Activated CD8-positive, alpha-beta memory T cell treated with anti-CD3 and anti-CD28 coated beads, Interleukin-2, amount 10 ng/mL, durations not matched to agents 7 days and 5 days (primary cell): ENCODE measurements around the gene LRIG3. TPM values are rescaled to one million over a fixed set of nuclear protein-coding genes. Genes with fewer than 3 reads are reported as not detected.
"Not testable (repeated sequence)": the region's sequence is repeated elsewhere in the genome, so short reads cannot be mapped to it uniquely, and the experiment has no call there.

ENCODE experiments used
- ATAC-seq: fragments of 150-1000 bp; cut with Tn5 transposase; one replicate; pipeline ENCODE4 v1.10.0; 2021; ENCODE audit warnings: moderate library complexity
- CTCF ChIA-PET: fragments of 350-600 bp; sonication (Branson Sonifier 250); formaldehyde crosslinking; loops from one replicate; lab custom pipeline; 2021; ENCODE audit warnings: antibody characterized with exemption; lab: Charles Lee
- DNase-seq: peaks from one replicate; pipeline ENCODE4 v3.0.0-alpha.2; 2020
- H3K27ac Mint-ChIP-seq: one replicate; pipeline ENCODE4 v1.8.0; 2021; ENCODE audit warnings: mild to moderate bottlenecking, mixed read lengths
- H3K27me3 Mint-ChIP-seq: one replicate; pipeline ENCODE4 v1.8.0; 2021; ENCODE audit warnings: mixed read lengths
- H3K36me3 Mint-ChIP-seq: one replicate; pipeline ENCODE4 v1.8.0; 2021; ENCODE audit warnings: mild to moderate bottlenecking, mixed read lengths
- H3K4me1 Mint-ChIP-seq: one replicate; pipeline ENCODE4 v1.8.0; 2021; ENCODE audit warnings: mixed read lengths
- H3K4me3 Mint-ChIP-seq: one replicate; pipeline ENCODE4 v1.8.0; 2021; ENCODE audit warnings: mild to moderate bottlenecking, moderate library complexity, mixed read lengths
- H3K9me3 Mint-ChIP-seq: one replicate; pipeline ENCODE4 v1.8.0; 2022; ENCODE audit warnings: low read depth, mixed read lengths
- total RNA-seq, 2 experiments: library from RNA; stranded (reverse); gene quantifications; one replicate each; pipeline ENCODE4 v1.2.3, GENCODE V29; 2021

The LRIG3 gene
- total RNA-seq, 2 experiments from 2014 or later: 0.30 TPM; not detected in 1

- Mint-ChIP-seq H3K27me3 (no peaks in the 10 kb centered on the region), H3K4me1 (no peaks in the 10 kb centered on the region), H3K27ac (no peak overlapping the region), H3K4me3 (no peak overlapping the region), H3K9me3 (peaks cover 1% of the 10 kb centered on the region), H3K36me3 (no peaks in the 10 kb centered on the region)
- CTCF ChIA-PET: no interaction called here
- DNase-seq (no peak), ATAC-seq (no peak)
Observed at GRCh38 chr12:58906917-58907316, 13.4 kb downstream of the LRIG3 start.

DNA sequence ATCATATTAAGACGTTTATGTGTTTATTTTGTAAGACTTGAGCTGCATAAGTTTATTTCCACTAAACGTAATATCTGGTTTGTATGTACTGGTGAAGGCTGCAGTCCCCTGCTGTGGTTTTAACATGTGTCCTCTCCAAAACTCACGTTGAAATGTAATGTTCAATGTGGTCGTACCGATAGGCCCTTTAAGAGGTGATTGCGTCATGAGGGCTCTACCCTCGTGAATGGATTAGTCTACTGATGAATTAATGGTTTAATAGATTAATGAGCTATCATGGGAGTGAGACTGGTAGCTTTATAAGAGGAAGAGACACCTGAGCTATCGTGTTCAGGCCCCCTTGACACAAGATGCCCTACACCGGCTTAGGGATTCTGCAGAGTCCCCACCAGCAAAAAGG is 14.9 kb downstream of the LRIG3 start:
- no peak for DNase-seq
- Mint-ChIP-seq H3K36me3 (no peaks in the 10 kb centered on the region), H3K4me3 (no peak overlapping the region), H3K27ac (no peak overlapping the region), H3K27me3 (no peaks in the 10 kb centered on the region), H3K4me1 (no peaks in the 10 kb centered on the region), H3K9me3 (no peaks in the 10 kb centered on the region)
- no peak for ATAC-seq
- CTCF ChIA-PET: no interaction called here

DNA sequence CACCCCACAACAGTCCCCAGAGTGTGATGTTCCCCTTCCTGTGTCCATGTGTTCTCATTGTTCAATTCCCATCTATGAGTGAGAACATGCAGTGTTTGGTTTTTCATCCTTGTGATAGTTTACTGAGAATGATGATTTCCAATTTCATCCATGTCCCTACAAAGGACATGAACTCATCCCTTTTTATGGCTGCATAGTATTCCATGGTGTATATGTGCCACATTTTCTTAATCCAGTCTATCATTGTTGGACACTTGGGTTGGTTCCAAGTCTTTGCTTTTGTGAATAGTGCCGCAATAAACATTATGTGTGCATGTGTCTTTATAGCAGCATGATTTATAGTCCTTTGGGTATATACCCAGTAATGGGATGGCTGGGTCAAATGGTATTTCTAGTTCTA is 17.6 kb downstream of the LRIG3 start:
- H3K27me3 Mint-ChIP-seq, H3K4me3 Mint-ChIP-seq, H3K4me1 Mint-ChIP-seq, CTCF ChIA-PET, H3K9me3 Mint-ChIP-seq, H3K36me3 Mint-ChIP-seq, ATAC-seq, DNase-seq, H3K27ac Mint-ChIP-seq: not testable (repeated sequence)

- Mint-ChIP-seq H3K36me3 (no peaks in the 10 kb centered on the region), H3K4me1 (no peaks in the 10 kb centered on the region), H3K4me3 (no peak overlapping the region), H3K9me3 (no peaks in the 10 kb centered on the region), H3K27ac (no peak overlapping the region), H3K27me3 (no peaks in the 10 kb centered on the region)
- no peak for DNase-seq
- ATAC-seq: no peak
- CTCF ChIA-PET: no interaction called here
Observed at GRCh38 chr12:58901664-58902063, 18.6 kb downstream of the LRIG3 start.

- H3K4me1 Mint-ChIP-seq: no peaks in the 10 kb centered on the region
- no peaks in the 10 kb centered on the region for H3K36me3 Mint-ChIP-seq
- DNase-seq (no peak), ATAC-seq (no peak)
- CTCF ChIA-PET: no interaction called here
- H3K9me3 Mint-ChIP-seq: peaks cover 4% of the 10 kb centered on the region
- no peak overlapping the region for H3K27ac Mint-ChIP-seq
- no peak overlapping the region for H3K4me3 Mint-ChIP-seq
- H3K27me3 Mint-ChIP-seq: no peaks in the 10 kb centered on the region
Observed at GRCh38 chr12:58897969-58898368, 22.3 kb downstream of the LRIG3 start.

GRCh38 chr12:58896278-58896677 is 24.0 kb downstream of the LRIG3 start:
- Mint-ChIP-seq H3K9me3 (peaks cover 4% of the 10 kb centered on the region), H3K27me3 (no peaks in the 10 kb centered on the region), H3K36me3 (no peaks in the 10 kb centered on the region), H3K4me1 (no peaks in the 10 kb centered on the region), H3K27ac (no peak overlapping the region), H3K4me3 (no peak overlapping the region)
- no peak for DNase-seq
- no peak for ATAC-seq
- CTCF ChIA-PET: no interaction called here

DNA sequence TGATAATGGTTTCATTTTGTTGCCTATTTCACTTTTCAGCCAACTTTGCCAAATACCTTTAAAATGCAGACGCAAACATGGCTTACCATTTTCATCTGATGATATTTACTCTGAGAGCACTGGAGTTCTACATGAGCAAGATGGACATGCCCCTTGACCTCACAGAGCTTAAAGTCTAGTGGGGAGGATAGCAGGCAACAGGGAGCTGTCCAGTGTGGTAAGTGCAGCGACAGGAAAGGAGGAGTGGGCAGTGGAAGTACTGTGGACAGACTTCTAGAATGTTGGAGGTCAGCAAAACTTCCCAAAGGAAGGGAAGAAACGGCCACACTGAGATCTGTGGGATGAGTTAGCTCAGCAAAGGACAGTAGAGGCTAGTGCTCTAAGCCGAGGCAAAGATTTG is 25.3 kb downstream of the LRIG3 start:
- Mint-ChIP-seq H3K4me3 (no peak overlapping the region), H3K36me3 (no peaks in the 10 kb centered on the region), H3K27me3 (no peaks in the 10 kb centered on the region), H3K4me1 (no peaks in the 10 kb centered on the region), H3K9me3 (peaks cover 4% of the 10 kb centered on the region), H3K27ac (no peak overlapping the region)
- ATAC-seq: no peak
- DNase-seq: no peak
- CTCF ChIA-PET: no interaction called here

GRCh38 chr12:58894040-58894439 is 26.3 kb downstream of the LRIG3 start:
- DNase-seq: no peak

DNA sequence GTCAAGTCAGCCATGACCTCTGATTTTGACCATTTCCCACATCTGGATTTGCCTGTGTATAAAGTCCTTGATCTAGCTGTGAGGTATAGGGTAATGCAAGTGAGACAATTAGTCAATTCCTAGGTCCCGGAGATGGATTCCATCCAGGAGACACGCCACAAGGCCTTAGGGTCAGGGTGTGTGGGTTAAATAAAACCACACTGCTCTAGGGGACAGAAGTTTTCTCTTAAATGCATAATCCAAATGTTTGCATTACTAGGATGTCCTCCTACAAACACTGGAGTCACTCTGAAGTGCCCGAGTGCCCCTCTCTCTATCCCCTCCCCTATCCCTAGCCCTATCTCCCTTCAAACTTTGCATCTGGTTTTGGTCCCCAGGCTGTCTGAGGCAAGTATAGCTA is 26.8 kb downstream of the LRIG3 start:
- no peaks in the 10 kb centered on the region for H3K27me3 Mint-ChIP-seq
- no peak overlapping the region for H3K27ac Mint-ChIP-seq
- H3K36me3 Mint-ChIP-seq: no peaks in the 10 kb centered on the region
- peaks cover 4% of the 10 kb centered on the region for H3K9me3 Mint-ChIP-seq
- H3K4me3 Mint-ChIP-seq: no peak overlapping the region
- CTCF ChIA-PET: no interaction called here
- no peak for ATAC-seq
- H3K4me1 Mint-ChIP-seq: no peaks in the 10 kb centered on the region
- no peak for DNase-seq

More at GRCh38 chr12:58894040-58894439, 26.3 kb downstream of the LRIG3 start:
- Mint-ChIP-seq H3K9me3 (peaks cover 4% of the 10 kb centered on the region), H3K36me3 (no peaks in the 10 kb centered on the region), H3K27me3 (no peaks in the 10 kb centered on the region), H3K4me3 (no peak overlapping the region), H3K4me1 (no peaks in the 10 kb centered on the region), H3K27ac (no peak overlapping the region)
- CTCF ChIA-PET: no interaction called here
- ATAC-seq: no peak

DNA sequence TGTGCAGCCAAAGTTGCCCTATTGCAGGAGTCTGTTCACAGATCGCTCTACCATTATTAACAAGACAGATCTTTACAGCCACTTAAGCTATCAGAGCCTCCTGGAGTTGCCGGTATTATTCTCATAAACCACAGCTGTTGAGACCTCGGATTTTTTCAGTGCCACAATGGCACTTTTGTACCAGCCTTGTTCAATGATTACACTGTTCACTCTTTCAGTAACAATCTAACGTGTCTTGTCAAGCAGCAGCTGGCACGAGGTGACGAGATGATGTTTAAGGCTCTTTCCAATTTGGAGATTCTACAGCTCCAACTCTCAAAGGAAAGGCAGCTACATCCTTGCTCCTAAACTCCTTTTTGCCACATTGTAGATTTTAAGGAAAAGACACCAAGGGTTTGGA is 30.7 kb downstream of the LRIG3 start:
- Mint-ChIP-seq H3K9me3 (no peaks in the 10 kb centered on the region), H3K4me1 (no peaks in the 10 kb centered on the region), H3K27ac (no peak overlapping the region), H3K27me3 (no peaks in the 10 kb centered on the region), H3K36me3 (no peaks in the 10 kb centered on the region), H3K4me3 (no peak overlapping the region)
- ATAC-seq (no peak), DNase-seq (no peak)
- CTCF ChIA-PET: no interaction called here

- Mint-ChIP-seq H3K36me3 (no peaks in the 10 kb centered on the region), H3K4me3 (no peak overlapping the region), H3K4me1 (no peaks in the 10 kb centered on the region), H3K27ac (no peak overlapping the region), H3K27me3 (no peaks in the 10 kb centered on the region), H3K9me3 (no peaks in the 10 kb centered on the region)
- CTCF ChIA-PET: no interaction called here
- no peak for DNase-seq
- ATAC-seq: no peak
Observed at GRCh38 chr12:58888131-58888783, 32.0 kb downstream of the LRIG3 start.

DNA sequence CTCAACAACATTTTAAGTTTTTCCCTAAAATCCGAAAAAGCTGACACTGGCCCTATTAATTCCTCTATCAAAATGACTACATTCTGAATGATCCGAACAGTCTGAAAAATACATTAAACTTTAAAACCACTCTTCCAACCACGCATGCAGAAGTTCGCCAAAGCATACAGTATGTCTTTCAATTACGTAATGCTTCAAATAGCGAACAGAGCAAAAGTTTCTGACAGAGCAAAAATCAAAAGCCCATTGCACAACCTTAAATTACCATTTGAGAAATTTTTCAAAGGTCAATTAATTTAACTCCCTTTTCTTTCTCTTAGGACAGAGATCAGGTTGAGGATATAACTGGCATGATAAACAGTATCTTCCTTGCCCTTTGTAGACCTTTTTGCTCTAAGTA is 33.2 kb downstream of the LRIG3 start:
- no peaks in the 10 kb centered on the region for H3K9me3 Mint-ChIP-seq
- H3K4me1 Mint-ChIP-seq: no peaks in the 10 kb centered on the region
- no peaks in the 10 kb centered on the region for H3K27me3 Mint-ChIP-seq
- H3K36me3 Mint-ChIP-seq: no peaks in the 10 kb centered on the region
- H3K27ac Mint-ChIP-seq: no peak overlapping the region
- ATAC-seq: no peak
- CTCF ChIA-PET: no interaction called here
- DNase-seq: no peak
- H3K4me3 Mint-ChIP-seq: no peak overlapping the region

DNA sequence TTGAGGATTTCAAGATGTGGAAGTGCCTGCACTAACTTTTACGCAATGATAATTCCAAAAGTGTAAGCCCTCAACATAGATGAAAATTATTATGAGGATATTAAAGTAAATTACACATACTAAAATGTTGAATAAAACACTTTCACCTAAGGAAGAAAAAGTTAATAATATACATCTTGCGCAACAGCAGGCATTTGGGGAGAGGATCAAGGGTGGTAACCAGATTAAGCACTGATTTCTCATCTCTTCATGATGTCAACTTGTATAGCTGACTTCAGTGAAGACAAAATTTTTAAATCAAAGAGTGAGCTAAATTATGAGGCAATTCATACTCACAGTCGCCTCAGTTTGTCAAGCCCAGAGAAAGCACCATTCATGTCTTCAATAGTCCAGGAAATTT is 33.8 kb downstream of the LRIG3 start:
- CTCF ChIA-PET: no interaction called here
- no peak for DNase-seq
- no peaks in the 10 kb centered on the region for H3K27me3 Mint-ChIP-seq
- no peaks in the 10 kb centered on the region for H3K4me1 Mint-ChIP-seq
- H3K9me3 Mint-ChIP-seq: no peaks in the 10 kb centered on the region
- no peak overlapping the region for H3K27ac Mint-ChIP-seq
- H3K4me3 Mint-ChIP-seq: no peak overlapping the region
- H3K36me3 Mint-ChIP-seq: no peaks in the 10 kb centered on the region
- ATAC-seq: no peak

DNA sequence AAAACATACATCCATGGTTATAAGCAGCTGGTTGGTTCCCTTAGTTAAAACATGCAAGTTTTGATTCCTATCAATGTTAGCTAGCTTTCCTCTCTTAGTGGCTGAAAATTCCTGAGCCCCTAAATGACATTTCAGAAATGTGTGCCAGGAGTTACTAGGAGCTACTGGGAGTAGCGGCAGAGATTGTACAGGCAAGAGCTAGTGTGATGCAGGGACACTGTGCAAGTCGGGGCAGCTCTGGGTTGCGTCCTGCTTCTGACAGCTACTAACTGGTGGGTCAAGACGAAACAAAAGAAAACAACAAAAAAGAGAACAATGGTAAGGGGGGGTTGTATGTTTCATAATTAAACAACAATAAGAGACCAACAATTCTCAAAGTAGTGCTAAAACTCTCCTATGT is 35.4 kb downstream of the LRIG3 start:
- Mint-ChIP-seq H3K27ac (no peak overlapping the region), H3K4me3 (no peak overlapping the region), H3K4me1 (no peaks in the 10 kb centered on the region), H3K27me3 (no peaks in the 10 kb centered on the region), H3K9me3 (no peaks in the 10 kb centered on the region), H3K36me3 (no peaks in the 10 kb centered on the region)
- DNase-seq (no peak), ATAC-seq (no peak)
- CTCF ChIA-PET: no interaction called here
